Measurements from ENCODE around the gene SLC12A7.

DNA sequence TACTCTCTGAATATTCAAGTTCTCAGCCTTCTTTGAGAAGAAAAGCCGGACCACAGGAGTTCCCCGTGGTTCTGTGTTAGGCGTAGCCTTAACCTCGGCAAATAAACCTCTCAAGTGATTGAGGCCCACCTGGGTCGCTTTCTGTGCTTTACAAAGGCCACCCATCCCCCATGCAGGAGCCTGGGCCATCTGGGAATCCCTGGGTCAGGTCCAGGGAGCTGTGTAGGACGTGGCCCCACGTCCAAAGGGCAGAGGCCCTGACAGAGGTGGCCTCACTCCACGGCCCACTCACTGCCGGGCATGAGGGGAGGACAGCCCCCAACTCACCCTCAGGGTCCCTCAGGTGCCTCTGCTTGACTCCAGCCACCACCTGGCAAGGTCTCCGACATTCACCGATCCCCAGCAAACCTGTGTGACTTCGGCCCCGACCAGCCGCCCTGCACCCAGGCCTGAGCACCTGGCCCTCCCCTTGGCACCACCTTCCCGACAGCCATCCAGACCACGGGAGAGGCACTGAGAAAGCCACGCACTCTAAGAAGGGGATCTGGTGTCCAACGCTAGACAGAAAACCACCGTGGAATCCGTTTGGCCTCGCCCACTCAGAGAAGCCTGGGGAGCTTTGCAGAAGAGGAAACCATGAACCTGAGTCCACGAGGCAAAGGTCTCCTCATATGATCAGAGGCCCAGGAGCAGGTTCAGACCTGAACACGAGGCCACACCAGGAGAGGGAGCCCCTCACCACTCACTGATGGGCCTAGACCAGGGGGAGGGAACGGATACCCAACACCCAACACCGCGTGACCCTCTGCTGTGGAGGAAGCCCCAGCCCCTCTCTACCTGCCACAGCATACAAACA lies 4.5 kb downstream of the SLC12A7 start:
- TF ChIP-seq POLR2A (IDR thresholded peaks at IDR 0.05; ENCODE audit: low read depth, low read length) (no peak), POLR2AphosphoS5 (IDR thresholded peaks at IDR 0.05; ENCODE audit: low read depth, low read length) (no peak)
